AG09309 (cell line): Measurements from ENCODE around the gene ATP5F1C.
"Not testable (repeated sequence)": the region's sequence is repeated elsewhere in the genome, so short reads cannot be mapped to it uniquely, and the experiment has no call there.

Experiments used
- DNase-seq: peaks from one replicate; pipeline ENCODE4 v3.0.0-alpha.2; 2010; ENCODE audit warnings: low read depth
- H3K4me3 ChIP-seq: 2 replicates; pipeline ENCODE4 v1.5.1; 2011; ENCODE audit warnings: mild to moderate bottlenecking, low read depth, low read length, moderate library complexity; ENCODE audit not compliant: control insufficient read depth
- CTCF ChIP-seq: IDR thresholded peaks from 2 replicates; pipeline ENCODE4 v1.5.1; 2011; ENCODE audit warnings: mild to moderate bottlenecking, low read depth, low read length, inconsistent platforms; ENCODE audit not compliant: insufficient read depth, control insufficient read depth; ENCODE audit errors: missing control alignments

ATP5F1C gene

GRCh38 chr10:7776777-7777176 lies 11.2 kb upstream of the ATP5F1C start:
- DNase-seq = no peak
- H3K4me3 ChIP-seq = no peak overlapping the region
- TF ChIP-seq CTCF = no peak

GRCh38 chr10:7782194-7782593 lies 5.8 kb upstream of the ATP5F1C start:
- not testable (repeated sequence) for DNase-seq, H3K4me3 ChIP-seq

DNA sequence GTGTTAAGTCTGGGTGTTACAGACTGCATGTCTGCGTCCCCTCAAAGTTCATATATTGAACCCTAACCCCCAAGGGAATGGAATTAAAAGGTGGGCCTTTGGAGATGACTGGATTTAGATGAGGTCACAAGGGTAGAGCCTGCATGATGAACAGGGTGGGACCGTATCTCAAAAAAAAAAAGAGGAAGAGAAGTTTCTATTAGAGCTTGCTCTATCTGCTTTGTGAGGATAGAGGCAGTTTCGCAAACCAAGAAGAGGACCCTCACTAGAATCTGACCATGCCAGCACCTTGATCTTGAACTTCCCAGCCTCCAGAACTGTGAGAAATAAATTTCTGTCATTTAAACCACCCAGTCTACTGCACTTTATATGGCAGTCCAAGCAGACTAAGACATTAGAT lies 1.5 kb upstream of the ATP5F1C start:
- no peak overlapping the region; the same call in 1 of the 2 replicates for H3K4me3 ChIP-seq
- TF ChIP-seq CTCF = no peak
- DNase-seq = no peak

- DNase-seq = no peak
- H3K4me3 ChIP-seq = peak overlapping the region; percentile 91
- TF ChIP-seq CTCF = no peak
These were observed 674 bp upstream of the ATP5F1C start for GRCh38 chr10:7787150-7787856.

- no peak for TF ChIP-seq CTCF
- H3K4me3 ChIP-seq = peak overlapping the region; percentile 91
- no peak for DNase-seq
These were observed 786 bp downstream of the ATP5F1C start for GRCh38 chr10:7788639-7789286.

- no peak for TF ChIP-seq CTCF
- DNase-seq = no peak
- peak overlapping the region; percentile 91 for H3K4me3 ChIP-seq
These were observed 1.4 kb downstream of the ATP5F1C start for GRCh38 chr10:7789390-7789789.

DNA sequence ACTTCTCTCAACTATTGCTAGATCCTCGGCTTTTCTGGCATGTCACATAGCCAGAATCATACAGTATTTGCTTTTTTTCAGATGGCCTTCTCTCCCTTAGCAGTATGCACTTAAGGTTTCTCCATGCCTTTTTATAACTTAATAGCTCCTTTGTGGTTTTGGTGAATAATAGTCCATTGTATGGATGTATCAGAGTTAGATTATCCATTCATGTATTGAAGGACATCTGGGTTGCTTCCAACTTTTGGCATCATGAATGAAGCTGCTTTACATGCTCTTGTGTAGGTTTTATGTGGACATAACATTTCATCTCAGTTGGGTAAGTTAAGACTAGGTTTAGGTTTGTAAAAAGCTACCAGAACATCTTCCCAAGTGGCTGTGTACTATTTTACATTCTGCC lies 4.6 kb downstream of the ATP5F1C start:
- no peak overlapping the region for H3K4me3 ChIP-seq
- TF ChIP-seq CTCF = no peak
- no peak for DNase-seq
